Measurements from ENCODE around the gene ARHGEF33.

GRCh38 chr2:38988716-38989115 is 99.0 kb downstream of the ARHGEF33 start:
- TF ChIP-seq TAF1 (IDR thresholded peaks at IDR 0.05; ENCODE audit: low read depth) (no peak), REST (IDR thresholded peaks at IDR 0.05; ENCODE audit: low read depth) (no peak), EP300 (IDR thresholded peaks at IDR 0.05; ENCODE audit: borderline replicate concordance) (no peak), NFIC (IDR thresholded peaks at IDR 0.05) (no peak), FOXM1 (IDR thresholded peaks at IDR 0.05; ENCODE audit: borderline replicate concordance, low read depth) (no peak), USF1 (IDR thresholded peaks at IDR 0.05) (no peak), YY1 (IDR thresholded peaks at IDR 0.05; ENCODE audit: low read depth) (no peak), CEBPB (IDR thresholded peaks at IDR 0.05) (no peak), TEAD4 (IDR thresholded peaks at IDR 0.05) (no peak), RAD21 (IDR thresholded peaks at IDR 0.05; ENCODE audit: low read depth) (no peak), CREB1 (IDR thresholded peaks at IDR 0.05; ENCODE audit: low read depth) (no peak)
- TF ChIP-seq, protein P1, sequence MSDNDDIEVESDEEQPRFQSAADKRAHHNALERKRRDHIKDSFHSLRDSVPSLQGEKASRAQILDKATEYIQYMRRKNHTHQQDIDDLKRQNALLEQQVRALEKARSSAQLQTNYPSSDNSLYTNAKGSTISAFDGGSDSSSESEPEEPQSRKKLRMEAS (IDR thresholded peaks at IDR 0.05), result no peak

Measured in Ishikawa (cell line).